ENCODE data around the gene CTAGE9. TPM values are rescaled to one million over a fixed set of nuclear protein-coding genes. Genes with fewer than 3 reads are reported as not detected.

Gene CTAGE9
- total RNA-seq, 2 donors from 2014 or later: not detected

GRCh38 chr6:131694832-131695426 lies 15.9 kb downstream of the CTAGE9 start:
- Histone ChIP-seq H3K4me3 (no peak overlapping the region), H3K4me1 (replicated peaks) (no peaks in the 10 kb centered on the region), H3K36me3 (no peaks in the 10 kb centered on the region), H3K9me3 (no peaks in the 10 kb centered on the region), H3K27ac (no peak overlapping the region), H3K27me3 (replicated peaks; ENCODE audit: insufficient read depth) (no peaks in the 10 kb centered on the region)
- 44% methylated on average over 2 of the region's 2 CpGs for WGBS
- intact Hi-C loops (cut with DNase I): loop anchor here (2.0 kb wide), 1 partner anchor 216 kb away; no protein-coding TSS in a partner anchor
- peak; percentile 10 for DNase-seq (ENCODE audit: low spot score)
- TF ChIP-seq, protein P1, sequence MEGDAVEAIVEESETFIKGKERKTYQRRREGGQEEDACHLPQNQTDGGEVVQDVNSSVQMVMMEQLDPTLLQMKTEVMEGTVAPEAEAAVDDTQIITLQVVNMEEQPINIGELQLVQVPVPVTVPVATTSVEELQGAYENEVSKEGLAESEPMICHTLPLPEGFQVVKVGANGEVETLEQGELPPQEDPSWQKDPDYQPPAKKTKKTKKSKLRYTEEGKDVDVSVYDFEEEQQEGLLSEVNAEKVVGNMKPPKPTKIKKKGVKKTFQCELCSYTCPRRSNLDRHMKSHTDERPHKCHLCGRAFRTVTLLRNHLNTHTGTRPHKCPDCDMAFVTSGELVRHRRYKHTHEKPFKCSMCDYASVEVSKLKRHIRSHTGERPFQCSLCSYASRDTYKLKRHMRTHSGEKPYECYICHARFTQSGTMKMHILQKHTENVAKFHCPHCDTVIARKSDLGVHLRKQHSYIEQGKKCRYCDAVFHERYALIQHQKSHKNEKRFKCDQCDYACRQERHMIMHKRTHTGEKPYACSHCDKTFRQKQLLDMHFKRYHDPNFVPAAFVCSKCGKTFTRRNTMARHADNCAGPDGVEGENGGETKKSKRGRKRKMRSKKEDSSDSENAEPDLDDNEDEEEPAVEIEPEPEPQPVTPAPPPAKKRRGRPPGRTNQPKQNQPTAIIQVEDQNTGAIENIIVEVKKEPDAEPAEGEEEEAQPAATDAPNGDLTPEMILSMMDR (IDR thresholded peaks at IDR 0.05): peak in 3 of 4 experiments; percentile 39 to 64 (median 59)
- TF ChIP-seq POLR2A (IDR thresholded peaks at IDR 0.05): no peak

GRCh38 chr6:131693384-131693783 lies 17.4 kb downstream of the CTAGE9 start:
- no peak overlapping the region for H3K27ac ChIP-seq
- H3K4me1 ChIP-seq (replicated peaks): no peaks in the 10 kb centered on the region
- WGBS: 75% methylated on average over 5 of the region's 5 CpGs
- H3K36me3 ChIP-seq: no peaks in the 10 kb centered on the region
- no peaks in the 10 kb centered on the region for H3K27me3 ChIP-seq (replicated peaks; ENCODE audit: insufficient read depth)
- no peak overlapping the region for H3K4me3 ChIP-seq
- intact Hi-C loops (cut with DNase I): no loop called here
- no peak for TF ChIP-seq POLR2AphosphoS5 (IDR thresholded peaks at IDR 0.05)
- TF ChIP-seq, protein P1 (IDR thresholded peaks at IDR 0.05): no peak
- no peak for TF ChIP-seq POLR2A (IDR thresholded peaks at IDR 0.05)
- H3K9me3 ChIP-seq: no peaks in the 10 kb centered on the region
- no peak for DNase-seq (ENCODE audit: low spot score)

DNA sequence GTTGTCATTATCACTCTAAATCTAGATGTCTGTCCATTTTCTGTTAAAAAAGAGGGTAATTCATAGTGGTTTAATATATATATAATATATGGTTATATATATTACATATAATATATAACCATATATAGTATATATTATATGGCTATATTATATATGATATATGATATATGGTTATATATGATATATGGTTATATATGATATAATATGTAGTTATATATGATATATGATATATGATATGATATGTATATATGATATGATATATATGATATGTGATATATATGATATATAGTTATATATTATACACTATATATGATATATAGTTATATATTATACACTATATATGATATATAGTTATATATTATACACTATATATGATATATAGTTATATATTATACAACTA lies 18.2 kb downstream of the CTAGE9 start:
- Histone ChIP-seq H3K4me3 (no peak overlapping the region), H3K4me1 (replicated peaks) (no peaks in the 10 kb centered on the region), H3K27me3 (replicated peaks; ENCODE audit: insufficient read depth) (no peaks in the 10 kb centered on the region), H3K27ac (no peak overlapping the region), H3K9me3 (no peaks in the 10 kb centered on the region), H3K36me3 (no peaks in the 10 kb centered on the region)
- DNase-seq (ENCODE audit: low spot score): no peak
- TF ChIP-seq POLR2AphosphoS5 (IDR thresholded peaks at IDR 0.05): no peak
- no peak for TF ChIP-seq POLR2A (IDR thresholded peaks at IDR 0.05)
- intact Hi-C loops (cut with DNase I): no loop called here

- no peaks in the 10 kb centered on the region for H3K36me3 ChIP-seq
- DNase-seq (ENCODE audit: low spot score): no peak
- H3K27ac ChIP-seq: no peak overlapping the region
- WGBS: 49% methylated on average over 1 of the region's 1 CpG
- no peaks in the 10 kb centered on the region for H3K27me3 ChIP-seq (replicated peaks; ENCODE audit: insufficient read depth)
- intact Hi-C loops (cut with DNase I): no loop called here
- no peak overlapping the region for H3K4me3 ChIP-seq
- TF ChIP-seq POLR2AphosphoS5 (IDR thresholded peaks at IDR 0.05): no peak
- TF ChIP-seq, protein P1 (IDR thresholded peaks at IDR 0.05): no peak
- no peak for TF ChIP-seq POLR2A (IDR thresholded peaks at IDR 0.05)
- H3K9me3 ChIP-seq: no peaks in the 10 kb centered on the region
- H3K4me1 ChIP-seq (replicated peaks): no peaks in the 10 kb centered on the region
These were observed 18.8 kb downstream of the CTAGE9 start for GRCh38 chr6:131692031-131692430.

DNA sequence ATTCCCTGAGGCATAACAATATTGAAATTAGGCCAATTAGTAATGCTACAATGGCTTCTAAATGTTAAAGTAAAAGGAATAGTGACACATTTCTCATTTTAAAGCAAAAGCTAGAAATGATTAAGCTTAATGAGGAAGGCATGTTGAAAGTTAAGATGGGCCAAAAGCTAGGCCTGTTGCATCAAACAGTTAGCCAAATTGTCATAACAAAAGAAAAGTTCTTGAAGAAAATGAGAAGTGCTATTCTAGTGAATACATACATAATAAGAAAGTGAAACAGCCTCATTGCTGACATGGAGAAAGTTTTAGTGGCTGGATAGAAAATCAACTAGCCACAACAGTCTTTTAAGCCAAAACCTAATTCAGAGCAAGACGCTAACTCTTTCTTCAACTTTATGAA lies 22.5 kb downstream of the CTAGE9 start:
- TF ChIP-seq, protein P1 (IDR thresholded peaks at IDR 0.05): no peak
- TF ChIP-seq POLR2A (IDR thresholded peaks at IDR 0.05) (no peak), POLR2AphosphoS5 (IDR thresholded peaks at IDR 0.05) (no peak)
- intact Hi-C loops (cut with DNase I): no loop called here
- no peak overlapping the region for H3K27ac ChIP-seq
- H3K36me3 ChIP-seq: no peaks in the 10 kb centered on the region
- H3K4me1 ChIP-seq (replicated peaks): no peaks in the 10 kb centered on the region
- no peaks in the 10 kb centered on the region for H3K27me3 ChIP-seq (replicated peaks; ENCODE audit: insufficient read depth)
- no peak for DNase-seq (ENCODE audit: low spot score)
- H3K9me3 ChIP-seq: no peaks in the 10 kb centered on the region
- WGBS: 97% methylated on average over 1 of the region's 1 CpG
- no peak overlapping the region for H3K4me3 ChIP-seq
